ENCODE results near the gene MSTO1.
"Not testable (repeated sequence)": the region's sequence is repeated elsewhere in the genome, so short reads cannot be mapped to it uniquely, and the experiment has no call there.

Gene MSTO1

GRCh38 chr1:155609515-155610256, at the start of gene MSTO1:
Gene MSTO1 (plus strand): TSS chr1:155610218. CDS start chr1:155610249, 31 bp downstream.
- DNase-seq, result peak; percentile 95

DNA sequence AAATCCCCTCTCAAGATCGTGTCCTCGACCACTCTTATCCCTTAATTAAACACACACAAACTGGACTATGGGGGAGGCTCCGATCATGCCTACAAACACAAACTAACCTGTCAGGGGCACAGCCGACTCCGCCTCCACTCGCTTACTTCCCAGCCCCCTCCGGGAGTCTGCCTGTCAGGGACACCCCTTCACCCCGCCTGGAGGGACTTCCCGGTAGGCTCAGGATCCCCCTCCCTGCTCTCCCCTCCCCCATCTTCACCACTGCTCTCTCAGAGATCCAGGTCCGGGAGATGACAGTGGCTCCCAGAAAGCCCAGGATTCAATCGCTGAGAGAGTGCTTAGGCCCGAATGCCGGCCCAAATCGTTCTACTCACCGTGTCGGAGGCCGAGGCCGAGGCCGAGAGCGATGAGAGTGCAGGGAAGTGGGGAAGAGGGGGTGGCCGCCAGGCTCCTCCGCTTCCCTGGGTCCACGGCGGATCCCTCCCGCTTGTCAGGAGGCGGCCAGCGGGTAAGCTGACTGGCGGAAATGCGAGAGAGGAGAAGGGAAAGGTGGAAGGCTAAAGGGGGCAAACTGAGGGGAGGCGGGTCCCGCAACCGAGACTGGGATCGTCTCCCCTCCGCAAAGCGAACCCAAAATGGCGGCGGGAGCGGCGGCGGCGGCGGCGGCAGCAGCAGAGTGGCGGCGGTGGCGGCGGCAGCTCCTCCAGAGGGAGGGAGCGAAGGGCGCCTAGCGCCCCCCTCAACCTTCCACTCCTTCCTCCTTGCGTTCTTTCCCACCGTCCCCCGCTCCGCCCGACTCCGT, 48.0 kb upstream of the MSTO1 start:
- DNase-seq, result not testable (repeated sequence)

DNA sequence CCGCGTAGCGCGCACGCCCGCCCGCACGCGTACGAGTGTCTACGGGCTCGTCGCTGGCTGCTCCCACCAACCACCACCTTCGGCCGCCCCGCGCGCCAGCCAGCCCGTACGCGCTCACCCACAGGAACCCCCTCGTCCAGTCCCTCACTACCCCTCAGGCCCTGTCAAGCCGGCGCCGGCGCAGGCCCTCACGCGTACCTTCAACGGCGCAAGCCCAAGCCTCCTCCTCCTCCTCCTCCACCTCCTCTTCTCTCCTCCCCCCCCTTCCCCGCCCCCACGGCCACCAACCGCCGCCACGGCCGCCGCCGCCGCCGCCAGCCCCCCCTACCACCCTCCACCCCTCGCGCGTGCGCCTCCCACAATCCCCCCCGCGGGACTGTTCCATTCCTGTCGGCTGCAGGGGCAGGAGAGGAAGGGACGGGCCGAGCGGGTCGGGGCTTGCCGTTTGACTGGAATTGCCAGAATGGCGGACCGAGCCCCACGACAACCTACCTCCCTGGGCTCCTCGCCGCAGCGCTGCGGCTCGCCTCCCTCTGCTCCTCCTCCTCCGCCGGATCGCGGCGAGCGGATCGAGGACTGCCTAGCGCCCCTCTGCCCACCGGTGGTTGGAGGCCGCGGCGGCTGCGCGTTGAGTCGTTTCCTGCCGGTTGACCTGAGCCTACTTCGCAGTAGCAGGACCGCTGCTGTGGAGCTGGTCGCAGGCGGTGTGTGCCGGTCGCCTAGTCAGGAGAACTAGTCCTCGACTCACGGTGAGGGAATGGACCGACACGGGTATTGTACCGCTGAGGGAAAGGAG, 47.2 kb upstream of the MSTO1 start, which contains the start of gene ASH1L:
Gene ASH1L (minus strand): TSS at position 223 of the 796 bp plus-strand sequence. CDS start 41,284 bp downstream, outside the sequence.
- peak; percentile 89 for DNase-seq

- not testable (repeated sequence) for DNase-seq
Measured at GRCh38 chr1:155563377-155564022, 46.5 kb upstream of the MSTO1 start.

DNA sequence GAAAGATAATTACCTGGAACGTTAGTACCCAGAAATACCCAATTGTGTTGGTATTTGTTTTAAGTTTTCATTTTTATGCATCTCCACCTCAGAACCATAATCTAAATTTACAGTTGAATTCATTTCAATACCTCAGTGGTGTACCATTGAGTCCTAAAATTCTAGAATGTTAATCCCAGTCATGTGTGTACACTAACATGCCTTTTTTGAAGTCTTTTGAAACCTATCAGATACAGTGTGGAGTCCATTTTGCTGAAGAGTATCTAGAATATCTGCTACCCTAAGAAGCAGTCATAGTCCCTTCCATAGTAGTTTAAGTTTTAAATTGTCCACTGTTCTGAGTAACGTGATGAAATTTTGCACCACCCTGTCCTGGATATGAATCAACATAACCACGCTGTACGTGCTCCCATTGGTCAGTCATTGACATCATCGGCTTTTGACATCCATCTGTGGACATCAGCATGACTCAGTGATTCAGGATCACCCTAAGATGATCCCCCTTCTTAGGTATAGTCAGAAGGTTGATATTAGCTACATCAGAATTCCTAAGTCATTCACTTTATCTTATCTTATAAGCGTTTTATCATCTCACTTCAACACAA, 39.9 kb upstream of the MSTO1 start:
- no peak for DNase-seq

- DNase-seq, result no peak
Measured at GRCh38 chr1:155570593-155570990, 39.4 kb upstream of the MSTO1 start.

- DNase-seq, result no peak
Measured at GRCh38 chr1:155574077-155574476, 35.9 kb upstream of the MSTO1 start.

DNA sequence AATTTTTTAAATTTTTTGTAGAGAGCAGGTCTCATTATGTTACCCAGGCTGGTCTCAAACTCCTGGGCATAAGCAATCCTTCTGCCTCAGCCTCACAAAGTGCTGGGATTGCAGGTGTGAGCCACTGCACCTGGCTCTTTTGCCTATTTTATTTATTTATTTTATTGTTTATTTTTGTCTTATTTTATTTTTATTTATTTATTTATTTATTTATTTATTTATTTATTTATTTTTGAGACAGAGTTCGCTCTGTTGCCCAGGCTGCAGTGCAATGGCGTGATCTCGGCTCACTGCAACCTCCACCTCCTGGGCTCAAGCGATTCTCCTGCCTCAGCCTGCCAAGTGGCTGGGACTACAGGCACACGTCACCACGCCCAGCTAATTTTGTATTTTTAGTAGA, 34.4 kb upstream of the MSTO1 start:
- not testable (repeated sequence) for DNase-seq

GRCh38 chr1:155583846-155584245, 26.2 kb upstream of the MSTO1 start:
- DNase-seq, result not testable (repeated sequence)

- DNase-seq, result not testable (repeated sequence)
Measured at GRCh38 chr1:155589282-155589681, 20.7 kb upstream of the MSTO1 start.

- DNase-seq, result not testable (repeated sequence)
Measured at GRCh38 chr1:155590516-155591247, 19.3 kb upstream of the MSTO1 start.

- DNase-seq, result no peak
Measured at GRCh38 chr1:155591770-155592169, 18.2 kb upstream of the MSTO1 start.

DNA sequence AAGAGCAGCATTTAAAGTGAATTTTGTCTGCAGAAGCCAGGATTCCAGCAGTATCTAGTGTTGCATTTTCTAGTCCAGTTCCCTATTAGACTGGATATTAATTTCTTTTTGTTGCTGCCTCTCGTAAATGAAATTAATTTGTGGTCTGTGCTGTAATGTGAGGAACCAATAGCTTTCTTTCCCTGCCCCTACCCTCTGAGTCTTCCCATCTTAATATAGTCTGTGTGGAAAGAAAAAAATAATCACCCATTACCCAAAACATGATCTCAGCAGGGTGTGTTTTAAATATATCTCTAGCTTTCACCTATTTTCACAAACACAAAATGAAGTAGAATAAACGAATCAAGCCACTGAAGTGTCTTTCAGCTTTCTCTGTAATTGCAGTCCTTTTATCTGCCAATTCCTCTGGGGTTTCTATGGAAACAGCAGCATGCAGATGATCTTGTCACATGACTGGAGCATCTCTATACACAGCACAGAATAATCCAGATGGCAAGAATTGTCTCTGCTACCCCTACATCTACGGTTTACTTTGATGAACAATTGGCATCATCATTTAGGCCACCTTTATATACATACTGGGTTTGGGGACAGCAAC, 14.0 kb upstream of the MSTO1 start:
- DNase-seq, result not testable (repeated sequence)

GRCh38 chr1:155596864-155597263, 13.2 kb upstream of the MSTO1 start:
- DNase-seq, result no peak

DNA sequence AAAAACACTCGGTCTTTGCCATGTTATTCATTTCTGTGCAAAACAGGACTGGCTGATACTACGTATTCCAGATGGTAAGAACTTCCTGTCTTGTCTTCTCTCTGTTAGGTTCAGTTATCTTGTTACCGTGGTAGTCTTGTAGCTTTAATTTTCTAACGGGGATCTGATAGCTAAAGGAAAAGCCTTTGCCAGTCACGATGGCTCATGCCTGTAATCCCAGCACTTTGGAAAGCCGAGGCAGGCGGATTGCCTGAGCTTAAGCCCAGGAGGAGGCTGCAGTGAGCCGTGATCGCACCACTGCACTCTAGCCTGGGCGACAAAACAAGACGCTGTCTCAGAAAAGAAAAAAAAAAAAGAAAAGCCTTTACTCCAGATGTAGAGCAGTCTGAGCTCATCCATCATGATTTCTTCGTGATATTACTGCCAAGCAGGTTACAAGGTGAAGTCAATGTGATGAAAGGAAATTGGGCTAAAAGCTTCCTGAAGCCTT, 11.1 kb upstream of the MSTO1 start:
- peak; percentile 35 for DNase-seq

- DNase-seq, result not testable (repeated sequence)
Measured at GRCh38 chr1:155599828-155600572, 10.0 kb upstream of the MSTO1 start.

DNA sequence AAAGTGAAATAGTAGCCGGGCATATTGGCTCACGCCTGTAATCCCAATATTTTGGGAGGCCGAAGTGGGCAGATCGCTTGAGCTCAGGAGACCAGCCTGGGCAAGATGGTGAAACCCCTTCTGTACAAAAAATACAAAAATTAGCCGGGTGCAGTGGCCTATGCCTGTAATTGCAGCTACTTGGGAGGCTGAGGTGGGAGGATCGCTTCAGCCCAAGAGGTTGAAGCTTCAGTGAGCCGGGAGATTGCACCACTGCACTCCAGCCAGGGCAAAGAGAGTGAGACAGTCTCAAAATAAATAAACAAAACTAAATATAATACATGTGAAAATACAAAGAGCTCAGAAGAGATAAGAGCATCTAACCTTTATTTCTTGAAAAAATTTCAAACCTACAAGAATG, 2.3 kb upstream of the MSTO1 start:
- no peak for DNase-seq

- no peak for DNase-seq
Measured at GRCh38 chr1:155608888-155609225, 1.2 kb upstream of the MSTO1 start.

- not testable (repeated sequence) for DNase-seq
Measured at GRCh38 chr1:155610257-155610647, 234 bp downstream of the MSTO1 start.

DNA sequence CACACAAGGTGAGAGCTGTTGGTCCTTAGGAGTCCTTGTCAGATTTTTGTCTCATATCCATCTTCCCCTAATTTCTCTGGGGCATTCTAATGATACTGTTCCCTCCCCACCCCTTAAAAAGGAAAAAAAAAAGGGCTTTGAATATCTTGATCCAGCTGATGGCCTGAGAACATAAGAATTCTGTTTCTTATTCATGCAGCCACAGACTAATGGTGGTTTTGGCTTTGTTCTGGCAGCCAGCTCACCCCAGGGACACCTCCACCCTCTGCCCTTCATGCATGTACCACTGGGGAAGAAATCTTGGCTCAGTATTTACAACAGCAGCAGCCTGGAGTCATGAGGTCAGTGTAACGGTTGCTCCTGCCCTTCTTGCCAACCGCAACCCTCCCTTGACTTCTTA, 3.2 kb downstream of the MSTO1 start:
- not testable (repeated sequence) for DNase-seq
